ENCODE measurements around the gene C10orf88. TPM values are rescaled to one million over a fixed set of nuclear protein-coding genes. Genes with fewer than 3 reads are reported as not detected.

C10orf88 gene
- total RNA-seq, 3 donors from 2014 or later, result 5.0 to 7.4 (median 6.4) TPM

GRCh38 chr10:122962405-122962804 is 8.4 kb upstream of the C10orf88 start:
- ATAC-seq, result no peak
- Histone ChIP-seq H3K4me1 (ENCODE audit: low read depth) (no peaks in the 10 kb centered on the region), H3K9me3 (peaks cover 12% of the 10 kb centered on the region), H3K4me3 (no peak overlapping the region), H3K36me3 (ENCODE audit: low read depth) (no peaks in the 10 kb centered on the region)
- DNase-seq, result no peak
- TF ChIP-seq, protein P1, sequence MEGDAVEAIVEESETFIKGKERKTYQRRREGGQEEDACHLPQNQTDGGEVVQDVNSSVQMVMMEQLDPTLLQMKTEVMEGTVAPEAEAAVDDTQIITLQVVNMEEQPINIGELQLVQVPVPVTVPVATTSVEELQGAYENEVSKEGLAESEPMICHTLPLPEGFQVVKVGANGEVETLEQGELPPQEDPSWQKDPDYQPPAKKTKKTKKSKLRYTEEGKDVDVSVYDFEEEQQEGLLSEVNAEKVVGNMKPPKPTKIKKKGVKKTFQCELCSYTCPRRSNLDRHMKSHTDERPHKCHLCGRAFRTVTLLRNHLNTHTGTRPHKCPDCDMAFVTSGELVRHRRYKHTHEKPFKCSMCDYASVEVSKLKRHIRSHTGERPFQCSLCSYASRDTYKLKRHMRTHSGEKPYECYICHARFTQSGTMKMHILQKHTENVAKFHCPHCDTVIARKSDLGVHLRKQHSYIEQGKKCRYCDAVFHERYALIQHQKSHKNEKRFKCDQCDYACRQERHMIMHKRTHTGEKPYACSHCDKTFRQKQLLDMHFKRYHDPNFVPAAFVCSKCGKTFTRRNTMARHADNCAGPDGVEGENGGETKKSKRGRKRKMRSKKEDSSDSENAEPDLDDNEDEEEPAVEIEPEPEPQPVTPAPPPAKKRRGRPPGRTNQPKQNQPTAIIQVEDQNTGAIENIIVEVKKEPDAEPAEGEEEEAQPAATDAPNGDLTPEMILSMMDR (IDR thresholded peaks at IDR 0.05), result no peak
- intact Hi-C loops (cut with DNase I, micrococcal nuclease), result no loop called here

DNA sequence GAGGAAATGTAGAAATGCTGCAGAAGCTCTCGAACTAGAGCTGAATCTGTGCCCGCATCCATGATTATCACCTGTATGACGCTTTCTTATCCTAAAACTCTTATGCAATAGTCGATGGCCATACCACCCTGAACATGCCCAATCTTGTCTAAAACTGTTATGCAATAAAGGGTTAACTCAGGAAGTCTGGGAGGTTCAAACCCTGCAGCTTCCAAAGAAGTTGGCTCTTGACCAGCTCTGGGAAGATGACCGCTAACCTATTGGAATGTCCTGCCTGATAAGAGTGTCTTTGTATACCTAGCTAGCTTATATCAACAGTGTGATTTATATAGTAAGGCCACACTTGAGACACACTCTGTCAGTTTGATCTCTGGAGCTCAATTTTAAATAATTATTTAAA is 3.4 kb upstream of the C10orf88 start:
- peaks cover 12% of the 10 kb centered on the region for H3K4me1 ChIP-seq (ENCODE audit: low read depth)
- H3K9me3 ChIP-seq, result no peaks in the 10 kb centered on the region
- H3K4me3 ChIP-seq, result no peak overlapping the region
- TF ChIP-seq, protein P1 (IDR thresholded peaks at IDR 0.05), result no peak
- intact Hi-C loops (cut with DNase I, micrococcal nuclease), result no loop called here
- DNase-seq (no peak), ATAC-seq (no peak)
- H3K36me3 ChIP-seq (ENCODE audit: low read depth), result no peaks in the 10 kb centered on the region

- Histone ChIP-seq H3K4me3 (no peak overlapping the region), H3K36me3 (ENCODE audit: low read depth) (no peaks in the 10 kb centered on the region), H3K4me1 (ENCODE audit: low read depth) (peaks cover 13% of the 10 kb centered on the region), H3K9me3 (no peaks in the 10 kb centered on the region)
- TF ChIP-seq, protein P1 (IDR thresholded peaks at IDR 0.05), result no peak
- intact Hi-C loops (cut with DNase I, micrococcal nuclease), result no loop called here
- DNase-seq (no peak), ATAC-seq (no peak)
These were observed 1.9 kb upstream of the C10orf88 start for GRCh38 chr10:122955892-122956291.

DNA sequence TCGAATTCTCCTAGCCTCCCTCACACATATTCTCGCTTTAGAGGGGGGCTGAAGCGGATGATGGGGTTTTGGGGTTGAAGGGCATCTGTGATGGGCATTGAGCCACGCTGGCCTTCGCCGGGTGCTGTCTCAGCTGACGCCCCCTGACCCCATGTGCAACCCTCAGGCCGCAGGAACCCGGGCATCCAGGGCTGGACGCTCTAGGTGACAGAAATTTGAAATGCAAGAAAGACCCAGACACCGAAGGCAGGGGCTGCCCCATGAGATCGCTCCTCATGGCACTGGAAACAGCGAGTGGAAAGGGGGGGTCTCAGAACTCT is 664 bp upstream of the C10orf88 start:
- ATAC-seq (no peak), DNase-seq (peak in 1 of 3 donors; percentile 39)
- H3K9me3 ChIP-seq, result no peaks in the 10 kb centered on the region
- no peak overlapping the region for H3K4me3 ChIP-seq
- peaks cover 13% of the 10 kb centered on the region for H3K4me1 ChIP-seq (ENCODE audit: low read depth)
- H3K36me3 ChIP-seq (ENCODE audit: low read depth), result no peaks in the 10 kb centered on the region
- TF ChIP-seq, protein P1 (IDR thresholded peaks at IDR 0.05), result no peak
- intact Hi-C loops (cut with DNase I, micrococcal nuclease), result no loop called here

- DNase-seq, result no peak
- Histone ChIP-seq H3K4me1 (ENCODE audit: low read depth) (peaks cover 9% of the 10 kb centered on the region), H3K36me3 (ENCODE audit: low read depth) (no peaks in the 10 kb centered on the region), H3K4me3 (no peak overlapping the region), H3K9me3 (no peaks in the 10 kb centered on the region)
- intact Hi-C loops (cut with DNase I, micrococcal nuclease), result no loop called here
- TF ChIP-seq, protein P1 (IDR thresholded peaks at IDR 0.05), result no peak
- no peak for ATAC-seq
These were observed 4.7 kb downstream of the C10orf88 start for GRCh38 chr10:122949296-122949695.

DNA sequence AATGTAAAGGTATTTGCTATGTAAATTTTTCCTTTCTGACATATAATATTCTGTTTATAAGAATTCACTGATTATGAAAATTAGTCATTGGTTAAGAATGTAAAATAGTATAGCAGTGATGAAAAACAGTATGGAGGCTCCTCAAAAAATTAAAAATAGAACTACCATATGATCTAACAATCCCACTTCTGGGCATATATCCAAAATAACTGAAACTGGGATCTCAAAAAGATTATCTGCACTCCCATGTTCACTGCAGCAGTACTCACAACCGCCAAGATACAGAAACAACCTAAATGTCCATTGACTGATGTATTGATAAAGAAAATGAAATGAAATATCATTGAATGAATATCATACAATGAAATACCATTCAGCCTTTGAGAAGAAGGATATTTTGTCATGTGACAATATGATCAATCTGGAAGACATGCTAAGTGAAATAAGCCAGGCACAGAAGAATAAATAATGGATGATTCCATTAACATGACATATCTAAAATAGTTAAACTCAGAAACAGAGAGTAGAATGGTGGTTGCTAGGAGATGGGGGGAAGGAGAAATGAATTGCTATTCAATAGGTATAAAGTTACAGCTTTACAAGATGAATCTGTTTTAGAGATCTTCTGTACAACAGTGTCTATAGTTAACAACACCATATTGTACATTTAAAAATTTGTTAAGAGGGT is 14.0 kb downstream of the C10orf88 start:
- intact Hi-C loops (cut with DNase I, micrococcal nuclease), result no loop called here
- Histone ChIP-seq H3K4me1 (ENCODE audit: low read depth) (no peaks in the 10 kb centered on the region), H3K4me3 (no peak overlapping the region), H3K36me3 (ENCODE audit: low read depth) (no peaks in the 10 kb centered on the region), H3K9me3 (no peaks in the 10 kb centered on the region)
- ATAC-seq (no peak), DNase-seq (no peak)
- TF ChIP-seq, protein P1 (IDR thresholded peaks at IDR 0.05), result no peak

Measured in mucosa of descending colon (tissue), 3 donors.